IMR-90 (cell line): ENCODE results near the gene TFPI. TPM values are rescaled to one million over a fixed set of nuclear protein-coding genes. Genes with fewer than 3 reads are reported as not detected.

ENCODE experiments used
- ATAC-seq: fragments of 200-7000 bp; cut with Tn5 transposase; 2 replicates; pipeline ENCODE4 v1.9.1; 2020; ENCODE audit warnings: low read depth, mild to moderate bottlenecking, moderate library complexity
- BruUV-seq: library from RNA; stranded (reverse); fragments of 400-500 nt; replicated peaks from 2 replicates; lab custom pipeline; 2021; lab: Mats Ljungman, UMichigan
- CTCF ChIA-PET: fragments of 300-600 bp; formaldehyde crosslinking; extraction: SDS; loops from one replicate; lab custom pipeline; 2021; ENCODE audit warnings: antibody characterized with exemption; lab: Yijun Ruan, JAX
- POLR2A ChIA-PET: fragments of 300-600 bp; sonication (Branson Sonifier 250); formaldehyde crosslinking; loops from one replicate; lab custom pipeline; 2022; ENCODE audit warnings: antibody characterized with exemption; ENCODE audit not compliant: unreplicated experiment; lab: Charles Lee
- DNase-seq: peaks from one replicate; pipeline ENCODE4 v3.0.0; 2013
- H2AFZ ChIP-seq: replicated peaks from 2 replicates; pipeline ENCODE3; 2013; ENCODE audit warnings: low read length, mild to moderate bottlenecking; ENCODE audit not compliant: poor library complexity
- H2AK5ac ChIP-seq: 2 replicates; pipeline ENCODE4 v1.6.1; 2013; ENCODE audit warnings: low read depth, low read length, inconsistent platforms
- H2AK9ac ChIP-seq: replicated peaks from 2 replicates; pipeline ENCODE3; 2013; ENCODE audit warnings: mild to moderate bottlenecking, low read depth, low read length, moderate library complexity; ENCODE audit not compliant: poor library complexity
- H2BK120ac ChIP-seq: 2 replicates; pipeline ENCODE4 v1.6.1; 2013; ENCODE audit warnings: low read depth, low read length, inconsistent platforms
- H2BK15ac ChIP-seq: 3 replicates; pipeline ENCODE4 v1.6.1; 2013; ENCODE audit warnings: low read depth, low read length, inconsistent platforms
- H2BK20ac ChIP-seq: 2 replicates; pipeline ENCODE4 v1.6.1; 2013; ENCODE audit warnings: low read depth, mild to moderate bottlenecking, inconsistent platforms, low read length, moderate library complexity
- H2BK5ac ChIP-seq: 2 replicates; pipeline ENCODE4 v1.6.1; 2013; ENCODE audit warnings: mild to moderate bottlenecking, low read depth, low read length, inconsistent platforms; ENCODE audit not compliant: poor library complexity, severe bottlenecking
- H3K14ac ChIP-seq: replicated peaks from 2 replicates; pipeline ENCODE4 v1.6.1; 2013; ENCODE audit warnings: low read depth, low read length, inconsistent platforms
- H3K18ac ChIP-seq: 2 replicates; pipeline ENCODE4 v1.6.1; 2013; ENCODE audit warnings: low read depth, low read length, control low read depth
- H3K23ac ChIP-seq: 2 replicates; pipeline ENCODE4 v1.6.1; 2013; ENCODE audit warnings: low read depth, low read length, inconsistent platforms
- H3K27ac ChIP-seq: 2 replicates; pipeline ENCODE4 v1.5.1; 2013; ENCODE audit warnings: mild to moderate bottlenecking, control low read depth, low read length; ENCODE audit not compliant: insufficient read depth
- H3K27me3 ChIP-seq: 2 replicates; pipeline ENCODE4 v1.6.1; 2013; ENCODE audit warnings: low read length; ENCODE audit not compliant: control insufficient read depth, insufficient read depth
- H3K36me3 ChIP-seq: 2 replicates; pipeline ENCODE4 v1.6.1; 2013; ENCODE audit warnings: low read length, mixed read lengths; ENCODE audit not compliant: control insufficient read depth, insufficient read depth
- H3K4ac ChIP-seq: 2 replicates; pipeline ENCODE4 v1.6.1; 2013; ENCODE audit warnings: low read depth, low read length, inconsistent platforms
- H3K4me1 ChIP-seq: 2 replicates; pipeline ENCODE4 v1.6.1; 2013; ENCODE audit warnings: low read length, mixed read lengths; ENCODE audit not compliant: control insufficient read depth, insufficient read depth
- H3K4me2 ChIP-seq: 2 replicates; pipeline ENCODE4 v1.6.1; 2013; ENCODE audit warnings: low read depth, mild to moderate bottlenecking, control low read depth, low read length, moderate library complexity
- H3K4me3 ChIP-seq: 2 replicates; pipeline ENCODE4 v1.5.1; 2013; ENCODE audit warnings: low read depth, mild to moderate bottlenecking, control low read depth, low read length, moderate library complexity; ENCODE audit not compliant: insufficient read depth
- H3K56ac ChIP-seq: 2 replicates; pipeline ENCODE4 v1.6.1; 2013; ENCODE audit warnings: low read length, inconsistent platforms; ENCODE audit not compliant: insufficient read depth; ENCODE audit errors: extremely low read depth
- H3K79me1 ChIP-seq, 2 experiments: 2 replicates each; pipeline ENCODE4 v1.6.1; 2013; ENCODE audit warnings: low read length in 2 of 2, inconsistent platforms in 1 of 2, low read depth in 1 of 2
- H3K9ac ChIP-seq: 2 replicates; pipeline ENCODE4 v1.6.1; 2013; ENCODE audit warnings: low read depth, low read length, control low read depth
- H3K9me1 ChIP-seq: 2 replicates; pipeline ENCODE4 v1.6.1; 2013; ENCODE audit warnings: low read length, inconsistent platforms; ENCODE audit not compliant: insufficient read depth
- H3K9me3 ChIP-seq: 2 replicates; pipeline ENCODE4 v1.6.1; 2013; ENCODE audit warnings: low read length; ENCODE audit not compliant: control insufficient read depth, insufficient read depth
- H4K20me1 ChIP-seq: 2 replicates; pipeline ENCODE4 v1.6.1; 2013; ENCODE audit warnings: low read length, inconsistent platforms; ENCODE audit not compliant: insufficient read depth
- H4K5ac ChIP-seq: 2 replicates; pipeline ENCODE4 v1.6.1; 2013; ENCODE audit warnings: mild to moderate bottlenecking, low read depth, low read length, control low read depth
- H4K8ac ChIP-seq, 2 experiments: 2 replicates each; pipeline ENCODE4 v1.6.1; 2013; ENCODE audit warnings: low read depth in 2 of 2, low read length in 2 of 2, control low read depth in 1 of 2, inconsistent platforms in 1 of 2
- H4K91ac ChIP-seq: 2 replicates; pipeline ENCODE4 v1.6.1; 2013; ENCODE audit warnings: low read depth, low read length, inconsistent platforms; ENCODE audit not compliant: insufficient read depth
- CEBPB ChIP-seq: IDR thresholded peaks from 2 replicates; pipeline ENCODE4 v1.6.1; 2012; ENCODE audit warnings: low read depth, low read length, improper control_type of control experiment
- MAZ ChIP-seq: IDR thresholded peaks from 2 replicates; pipeline ENCODE4 v1.6.1; 2012; ENCODE audit warnings: low read depth, mild to moderate bottlenecking, low read length, improper control_type of control experiment, moderate library complexity, borderline replicate concordance
- RAD21 ChIP-seq: IDR thresholded peaks from 2 replicates; pipeline ENCODE4 v1.6.1; 2012; ENCODE audit warnings: low read length, improper control_type of control experiment
- WGBS, 2 experiments: methylation state at CpG; one replicate each; pipeline versions ENCODE4 v1.1.5 to v1.1.7; 2013; ENCODE audit warnings: missing lambda C conversion rate in 2 of 2; ENCODE audit not compliant: insufficient read length in 1 of 2; ENCODE audit errors: extremely low coverage in 2 of 2; 5-methylcytosine and 5-hydroxymethylcytosine counted together
- dilution Hi-C: fragments of 300-500 bp; cut with HindIII; formaldehyde crosslinking; loops from one replicate; pipeline ENCODE4 v1.14.3; 2018; ENCODE audit warnings: low sequenced_read_pairs; ENCODE audit not compliant: unreplicated experiment
- in situ Hi-C: fragments of 300-500 bp; cut with MboI; formaldehyde crosslinking; loops from 3 replicates; pipeline ENCODE4 v1.14.3; 2019; ENCODE audit warnings: low sequenced_read_pairs, inconsistent platforms, mixed read lengths
- intact Hi-C: fragments of 100-400 bp; cut with micrococcal nuclease; formaldehyde crosslinking; loops from 2 replicates; pipeline ENCODE4 v1.10.0; 2022
- polyA plus RNA-seq, 3 experiments: library from polyadenylated mRNA; depleted of rRNA; stranded (reverse); fragments of >200 nt; gene quantifications; 2 replicates each; pipeline ENCODE4 v1.2.3, GENCODE V29; 2012; ENCODE audit warnings: low replicate concordance in 1 of 3
- total RNA-seq: library from RNA; depleted of rRNA; stranded (reverse); fragments of >200 nt; gene quantifications from 2 replicates; pipeline ENCODE4 v1.2.3, GENCODE V29; 2012

The TFPI gene
- total and polyA plus RNA-seq, 2 of the 4 experiments (the other 2 are of a cell fraction), result 33.9 to 83.0 TPM

DNA sequence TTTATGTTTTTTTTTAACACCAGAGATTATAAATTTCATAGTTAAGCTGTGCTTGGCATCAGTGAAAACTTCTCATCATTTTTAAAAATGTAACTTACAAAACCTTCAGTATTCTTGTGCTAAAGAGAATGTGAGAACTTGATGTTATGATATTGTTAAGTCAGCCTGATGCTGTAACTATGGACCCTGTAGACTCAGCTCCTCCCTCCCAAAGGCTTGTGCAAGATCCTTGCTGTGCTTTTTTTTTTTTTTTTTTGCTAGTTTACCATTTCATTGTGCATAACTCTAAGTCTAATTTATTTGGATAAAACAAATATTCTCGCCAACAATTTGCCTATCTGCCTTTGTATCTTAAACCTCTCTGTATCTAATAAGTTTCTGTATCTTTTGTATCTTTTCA is 12.9 kb upstream of the TFPI start:
- no peak overlapping the region for H2BK15ac ChIP-seq
- H4K91ac ChIP-seq, result no peak overlapping the region
- H3K56ac ChIP-seq, result no peak overlapping the region
- intact Hi-C loops (no loop called here), dilution Hi-C loops (no loop called here), in situ Hi-C loops (no loop called here)
- H3K79me1 ChIP-seq, result no peaks in the 10 kb centered on the region
- no peak overlapping the region for H2AFZ ChIP-seq
- H3K4ac ChIP-seq, result no peak overlapping the region
- ChIA-PET CTCF (interaction anchor here (0.6 to 1.3 kb wide), 4 partner anchors 14 to 1036 kb away, joined by 3 to 4 read pairs (median 3); no protein-coding TSS in a partner anchor), POLR2A (interaction anchor here (0.6 kb wide), 1 partner anchor 62 kb away, joined by 6 read pairs; no protein-coding TSS in a partner anchor)
- H3K36me3 ChIP-seq, result no peaks in the 10 kb centered on the region
- H2BK5ac ChIP-seq, result no peak overlapping the region
- H3K4me1 ChIP-seq, result no peaks in the 10 kb centered on the region; the same call in 1 of the 2 replicates
- H3K9me1 ChIP-seq, result no peaks in the 10 kb centered on the region
- H4K8ac ChIP-seq, result no peak overlapping the region
- H2BK20ac ChIP-seq, result no peak overlapping the region
- H3K9me3 ChIP-seq, result no peaks in the 10 kb centered on the region
- no peak overlapping the region for H2AK5ac ChIP-seq
- no peak overlapping the region for H3K4me2 ChIP-seq
- WGBS, 2 experiments, result no CpG with 5 or more reads among the region's 1 CpG
- no peaks in the 10 kb centered on the region for H3K27me3 ChIP-seq
- H3K9ac ChIP-seq, result no peak overlapping the region
- no peak overlapping the region for H2AK9ac ChIP-seq
- H3K23ac ChIP-seq, result no peak overlapping the region
- DNase-seq (peak; percentile 79), ATAC-seq (peak; percentile 88)
- no peak overlapping the region for H4K5ac ChIP-seq
- H3K18ac ChIP-seq, result no peak overlapping the region
- H3K14ac ChIP-seq, result no peak overlapping the region
- TF ChIP-seq MAZ (0 out of 2 replicates have a peak, but pooled peaks have one; percentile 31), CEBPB (peak; percentile 90), RAD21 (no peak)
- no peaks in the 10 kb centered on the region for H4K20me1 ChIP-seq
- BruUV-seq, result no TSS peak
- no peak overlapping the region for H3K4me3 ChIP-seq
- no peak overlapping the region for H2BK120ac ChIP-seq
- H3K27ac ChIP-seq, result no peak overlapping the region
